ENCODE measurements around the gene UTF1. TPM values are rescaled to one million over a fixed set of nuclear protein-coding genes. Genes with fewer than 3 reads are reported as not detected.

UTF1 gene
- polyA plus RNA-seq, 3 donors, result 0.14 to 0.48 (median 0.24) TPM

DNA sequence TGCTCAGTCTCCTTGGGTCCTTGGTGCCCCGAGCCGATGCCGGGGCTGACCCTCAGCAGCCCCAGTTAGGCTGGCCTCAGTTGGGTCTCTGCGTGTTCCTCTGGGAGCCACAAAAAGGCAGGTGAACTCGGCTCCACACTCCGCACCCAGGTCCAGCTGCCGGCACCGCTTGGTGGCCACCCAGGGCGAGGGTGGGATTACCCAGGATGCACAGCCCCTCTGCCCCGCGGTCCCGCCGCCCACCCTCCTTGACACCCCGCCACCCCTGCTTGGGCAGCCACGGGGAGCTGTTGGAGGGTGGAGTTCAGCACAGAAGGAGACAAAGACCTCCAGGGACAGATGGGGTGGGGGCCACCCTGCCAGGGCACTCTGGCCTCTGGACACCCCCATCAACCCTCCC is 25.3 kb downstream of the UTF1 start:
- intact Hi-C loops (cut with micrococcal nuclease), result loop anchor here (5.0 to 10.0 kb wide), 4 partner anchors 37 to 243 kb away; partner anchors contain the start of genes TUBGCP2 (in 1 of the 2) and ZNF511 (in 1 of the 2)
- peaks cover 57 to 69% of the 10 kb centered on the region in 2 donors for H3K4me1 ChIP-seq (ENCODE audit: control insufficient read depth in 1 of 2, insufficient read depth in 2 of 2, low read length in 2 of 2)
- peaks cover 60% of the 10 kb centered on the region for H3K4me1 Mint-ChIP-seq
- H3K36me3 ChIP-seq (replicated peaks in 1 of 2; ENCODE audit: control insufficient read depth in 1 of 2, insufficient read depth in 2 of 2, low read length in 2 of 2), result no peaks in the 10 kb centered on the region
- DNase-seq, result no peak
- no peak overlapping the region for H3K4me2 ChIP-seq (replicated peaks; ENCODE audit: extremely low read depth, low read length, poor library complexity, severe bottlenecking)
- no peaks in the 10 kb centered on the region for H4K20me1 ChIP-seq (ENCODE audit: insufficient read depth, low read length)
- H3K9me3 ChIP-seq (replicated peaks in 1 of 2; ENCODE audit: control insufficient read depth in 1 of 2, insufficient read depth in 1 of 2, low read length in 2 of 2), result no peaks in the 10 kb centered on the region
- H2AFZ ChIP-seq (ENCODE audit: insufficient read depth, low read depth, low read length, poor library complexity, severe bottlenecking), result no peak overlapping the region
- H3K27ac Mint-ChIP-seq, result peak overlapping the region in 1 of 7 donors; percentile 65
- H3K27me3 Mint-ChIP-seq (ENCODE audit: low read depth in 3 of 3), result peaks cover 2 to 12% (median 7%) of the 10 kb centered on the region in 3 donors
- peaks cover 0 to 4% of the 10 kb centered on the region in 2 donors for H3K27me3 ChIP-seq (ENCODE audit: control insufficient read depth in 2 of 2, insufficient read depth in 2 of 2, low read length in 2 of 2)
- H3K27ac ChIP-seq (ENCODE audit: low read depth in 1 of 2, low read length in 2 of 2), result no peak overlapping the region
- TF ChIP-seq, protein P1, sequence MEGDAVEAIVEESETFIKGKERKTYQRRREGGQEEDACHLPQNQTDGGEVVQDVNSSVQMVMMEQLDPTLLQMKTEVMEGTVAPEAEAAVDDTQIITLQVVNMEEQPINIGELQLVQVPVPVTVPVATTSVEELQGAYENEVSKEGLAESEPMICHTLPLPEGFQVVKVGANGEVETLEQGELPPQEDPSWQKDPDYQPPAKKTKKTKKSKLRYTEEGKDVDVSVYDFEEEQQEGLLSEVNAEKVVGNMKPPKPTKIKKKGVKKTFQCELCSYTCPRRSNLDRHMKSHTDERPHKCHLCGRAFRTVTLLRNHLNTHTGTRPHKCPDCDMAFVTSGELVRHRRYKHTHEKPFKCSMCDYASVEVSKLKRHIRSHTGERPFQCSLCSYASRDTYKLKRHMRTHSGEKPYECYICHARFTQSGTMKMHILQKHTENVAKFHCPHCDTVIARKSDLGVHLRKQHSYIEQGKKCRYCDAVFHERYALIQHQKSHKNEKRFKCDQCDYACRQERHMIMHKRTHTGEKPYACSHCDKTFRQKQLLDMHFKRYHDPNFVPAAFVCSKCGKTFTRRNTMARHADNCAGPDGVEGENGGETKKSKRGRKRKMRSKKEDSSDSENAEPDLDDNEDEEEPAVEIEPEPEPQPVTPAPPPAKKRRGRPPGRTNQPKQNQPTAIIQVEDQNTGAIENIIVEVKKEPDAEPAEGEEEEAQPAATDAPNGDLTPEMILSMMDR (IDR thresholded peaks at IDR 0.05), result no peak
- H3K36me3 Mint-ChIP-seq, result no peaks in the 10 kb centered on the region
- no peak overlapping the region for H3K4me3 Mint-ChIP-seq
- H3K9me3 Mint-ChIP-seq, result no peaks in the 10 kb centered on the region
- H3K9ac ChIP-seq (ENCODE audit: insufficient read depth, low read length, poor library complexity, severe bottlenecking), result no peak overlapping the region
- 99% methylated on average over 5 of the region's 15 CpGs for WGBS (ENCODE audit: insufficient coverage)
- no peaks in the 10 kb centered on the region for H3K79me2 ChIP-seq (ENCODE audit: insufficient read depth, low read length)
- no peak overlapping the region for H3K4me3 ChIP-seq (replicated peaks in 1 of 3; ENCODE audit: low read depth in 2 of 3, low read length in 3 of 3)

DNA sequence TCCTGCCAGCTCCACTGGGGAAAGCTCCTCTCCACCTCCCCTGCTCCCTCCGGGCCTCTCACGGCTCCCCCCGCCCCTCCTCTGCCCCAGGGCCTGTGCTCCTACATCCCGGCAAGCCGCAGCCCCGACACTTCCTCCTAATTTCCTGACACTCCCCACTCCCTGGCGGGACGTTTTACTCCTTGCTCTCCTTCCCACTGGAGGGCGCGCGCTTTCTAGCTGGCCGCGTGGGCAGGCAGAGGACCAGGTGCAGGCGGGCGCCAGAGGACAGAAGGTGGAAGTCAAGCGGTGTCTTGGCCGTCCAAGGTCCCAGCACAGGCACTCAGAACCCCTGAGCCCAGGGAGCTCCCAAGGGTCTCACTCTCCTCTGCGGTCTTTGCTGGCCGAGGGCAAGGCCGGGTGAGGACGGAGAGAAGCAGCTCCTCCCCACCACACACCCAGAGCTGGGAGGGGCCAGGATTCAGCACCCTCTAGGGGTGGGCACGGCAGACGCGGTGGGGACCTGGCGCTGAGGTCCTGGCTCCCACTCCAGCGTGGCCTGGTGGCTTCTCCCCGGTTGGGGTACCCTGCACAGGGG is 27.6 kb downstream of the UTF1 start:
- H3K27me3 ChIP-seq (ENCODE audit: control insufficient read depth in 2 of 2, insufficient read depth in 2 of 2, low read length in 2 of 2), result no peaks in the 10 kb centered on the region
- Mint-ChIP-seq H3K27me3 (ENCODE audit: low read depth in 3 of 3) (peaks cover 0 to 6% (median 2%) of the 10 kb centered on the region in 3 donors), H3K4me1 (peaks cover 72% of the 10 kb centered on the region), H3K9me3 (no peaks in the 10 kb centered on the region), H3K36me3 (peaks cover under 1 to 5% of the 10 kb centered on the region in 2 donors), H3K4me3 (peak overlapping the region; percentile 74 to 78), H3K27ac (peak overlapping the region; percentile 95 to 99 (median 98))
- peak overlapping the region in 1 of 3 experiments; percentile 66 for H3K4me3 ChIP-seq (replicated peaks in 1 of 3; ENCODE audit: low read depth in 2 of 3, low read length in 3 of 3)
- intact Hi-C loops (cut with micrococcal nuclease), result loop anchor here (2.0 to 10.0 kb wide), 6 partner anchors 21 to 245 kb away; partner anchors contain the start of genes TUBGCP2 (in 1 of the 2), VENTX (in 1 of the 2) and ZNF511 (in 1 of the 2)
- peak overlapping the region; percentile 94 to 97 for H3K27ac ChIP-seq (ENCODE audit: low read depth in 1 of 2, low read length in 2 of 2)
- H3K79me2 ChIP-seq (ENCODE audit: insufficient read depth, low read length), result no peaks in the 10 kb centered on the region
- H3K4me2 ChIP-seq (replicated peaks; ENCODE audit: extremely low read depth, low read length, poor library complexity, severe bottlenecking), result peak overlapping the region; percentile 69
- peak overlapping the region; percentile 78 for H3K9ac ChIP-seq (ENCODE audit: insufficient read depth, low read length, poor library complexity, severe bottlenecking)
- no peaks in the 10 kb centered on the region for H3K9me3 ChIP-seq (replicated peaks in 1 of 2; ENCODE audit: control insufficient read depth in 1 of 2, insufficient read depth in 1 of 2, low read length in 2 of 2)
- no peaks in the 10 kb centered on the region for H4K20me1 ChIP-seq (ENCODE audit: insufficient read depth, low read length)
- H3K4me1 ChIP-seq (ENCODE audit: control insufficient read depth in 1 of 2, insufficient read depth in 2 of 2, low read length in 2 of 2), result peaks cover 74 to 86% of the 10 kb centered on the region in 2 donors
- DNase-seq, result peak; percentile 40 to 79 (median 73)
- WGBS (ENCODE audit: insufficient coverage), result 1% methylated on average over 22 of the region's 27 CpGs
- H2AFZ ChIP-seq (ENCODE audit: insufficient read depth, low read depth, low read length, poor library complexity, severe bottlenecking), result peak overlapping the region; percentile 48
- TF ChIP-seq, protein P1 (IDR thresholded peaks at IDR 0.05), result peak; percentile 40
- peaks cover 2% of the 10 kb centered on the region in 2 donors for H3K36me3 ChIP-seq (replicated peaks in 1 of 2; ENCODE audit: control insufficient read depth in 1 of 2, insufficient read depth in 2 of 2, low read length in 2 of 2)

Data from CD14-positive monocyte (primary cell).